T-helper 2 cell treated with Interferon-gamma antibody and Interleukin-4, amounts not matched to agents 100 ng/mL and 5 ng/mL, for 36 hours (primary cell): ENCODE data around the gene MAP9. TPM values are rescaled to one million over a fixed set of nuclear protein-coding genes. Genes with fewer than 3 reads are reported as not detected.
"Not testable (repeated sequence)": the region's sequence is repeated elsewhere in the genome, so short reads cannot be mapped to it uniquely, and the experiment has no call there.

Source experiments
- intact Hi-C: fragments of 100-400 bp; cut with micrococcal nuclease; formaldehyde crosslinking; loops from one replicate; pipeline ENCODE4 v1.15.1; 2023
- total RNA-seq: library from RNA; stranded (reverse); gene quantifications from 2 replicates; pipeline ENCODE4 v1.2.3, GENCODE V29; 2022

MAP9 gene
- total RNA-seq, 1 donor from 2014 or later, result 3.3 TPM

GRCh38 chr4:155353923-155354540 lies 22.7 kb downstream of the MAP9 start:
- intact Hi-C loops, result loop anchor here (5.0 kb wide), 2 partner anchors 372 to 547 kb away; no protein-coding TSS in a partner anchor

GRCh38 chr4:155342142-155342541 lies 34.6 kb downstream of the MAP9 start:
- intact Hi-C loops, result no loop called here

GRCh38 chr4:155339999-155340398 lies 36.8 kb downstream of the MAP9 start:
- intact Hi-C loops, result no loop called here

GRCh38 chr4:155339588-155339987 lies 37.2 kb downstream of the MAP9 start:
- intact Hi-C loops, result no loop called here

- intact Hi-C loops, result no loop called here
Measured at GRCh38 chr4:155338196-155338595, 38.6 kb downstream of the MAP9 start.

GRCh38 chr4:155336242-155336641 lies 40.5 kb downstream of the MAP9 start:
- intact Hi-C loops, result no loop called here

GRCh38 chr4:155331478-155331877 lies 45.3 kb downstream of the MAP9 start:
- intact Hi-C loops, result no loop called here

GRCh38 chr4:155322782-155323181 lies 54.0 kb downstream of the MAP9 start:
- intact Hi-C loops, result no loop called here

- intact Hi-C loops, result no loop called here
Measured at GRCh38 chr4:155321006-155321405, 55.8 kb downstream of the MAP9 start.

- intact Hi-C loops, result no loop called here
Measured at GRCh38 chr4:155319516-155319915, 57.2 kb downstream of the MAP9 start.

GRCh38 chr4:155312027-155312426 lies 64.7 kb downstream of the MAP9 start:
- intact Hi-C loops, result not testable (repeated sequence)

GRCh38 chr4:155307731-155308277 lies 69.0 kb downstream of the MAP9 start:
- intact Hi-C loops, result no loop called here

- intact Hi-C loops, result no loop called here
Measured at GRCh38 chr4:155305619-155306018, 71.1 kb downstream of the MAP9 start.

GRCh38 chr4:155304375-155304774 lies 72.4 kb downstream of the MAP9 start:
- intact Hi-C loops, result no loop called here

GRCh38 chr4:155299103-155299502 lies 77.7 kb downstream of the MAP9 start:
- intact Hi-C loops, result no loop called here

Other genes starting within 250 kb of the MAP9 start
- gene NPY2R, start 168.3 kb downstream of the MAP9 start, total RNA-seq, result not detected in 2 replicates